COLO668 (cell line): ENCODE results near the gene GLS.
"Not testable (repeated sequence)": the region's sequence is repeated elsewhere in the genome, so short reads cannot be mapped to it uniquely, and the experiment has no call there.

Experiments used
- DNase-seq: peaks from one replicate; lab custom pipeline; 2025; ENCODE audit not compliant: unreplicated experiment; lab: John Stamatoyannopoulos, UW

GLS gene

GRCh38 chr2:190880378-190881083, at the start of gene GLS:
TSS of gene GLS (plus strand) at chr2:190880821. CDS start at chr2:190881085, 264 bp downstream.
- DNase-seq: peak; percentile 96

DNA sequence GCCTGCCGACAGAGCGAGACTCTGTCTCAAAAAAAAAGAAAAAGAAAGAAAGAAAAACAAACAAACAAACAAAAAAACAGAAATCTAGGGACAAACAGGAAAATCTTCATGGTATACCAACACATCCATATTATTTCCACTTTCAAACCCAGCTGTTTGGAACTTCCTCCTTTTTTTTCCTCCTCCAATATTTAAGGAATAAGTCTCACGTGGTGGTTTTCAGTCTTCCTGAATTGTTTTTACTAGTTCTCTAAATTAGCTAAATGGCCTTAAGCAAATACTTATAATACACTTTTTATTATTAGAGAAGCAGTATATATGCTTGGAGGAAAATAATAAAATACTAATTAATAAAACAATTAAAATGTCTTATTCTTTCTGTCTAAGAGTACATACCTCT, 48.7 kb upstream of the GLS start:
- DNase-seq: no peak

DNA sequence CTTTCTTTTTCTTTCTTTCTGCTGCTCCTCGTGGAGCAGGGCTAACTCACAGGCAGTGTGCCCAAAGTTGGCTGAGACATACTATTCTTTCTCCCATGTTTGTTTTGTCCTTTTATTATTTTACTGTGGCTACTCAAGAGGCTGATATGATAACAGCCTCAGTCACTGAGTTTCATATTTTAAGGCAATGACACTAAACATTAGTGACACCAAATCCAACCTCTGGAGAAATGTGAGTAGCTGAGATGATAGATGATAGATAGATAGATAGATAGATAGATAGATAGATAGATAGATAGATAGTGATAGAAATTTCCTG, 45.8 kb upstream of the GLS start:
- no peak for DNase-seq

DNA sequence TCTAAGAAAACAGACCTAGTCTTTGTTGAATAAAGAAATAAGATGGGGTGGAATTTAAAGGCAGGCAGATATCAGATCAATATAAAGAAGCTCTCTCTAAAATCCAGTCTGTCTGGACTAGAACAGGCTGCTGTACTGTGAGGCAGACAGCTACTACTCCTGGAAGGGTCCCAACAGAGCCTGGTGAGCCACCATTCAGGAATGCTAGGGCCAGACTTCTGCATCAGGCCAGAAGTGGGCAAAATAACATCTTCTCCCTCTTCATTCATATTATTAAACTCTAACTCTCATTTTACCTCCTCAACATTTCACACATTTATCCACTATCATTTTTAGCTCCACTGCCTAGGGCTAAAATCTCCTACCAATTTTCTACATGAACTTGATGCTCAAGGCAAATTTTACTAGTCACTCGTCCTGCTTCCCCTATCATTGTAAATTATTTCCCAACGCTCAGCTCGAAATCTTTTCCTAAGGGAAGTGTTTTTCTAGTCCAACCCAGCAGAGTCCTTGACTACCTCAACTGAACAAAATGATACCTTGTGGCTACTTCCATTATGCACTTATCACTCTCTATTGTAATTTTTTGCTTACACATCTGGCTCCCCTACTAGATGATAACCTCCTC, 45.2 kb upstream of the GLS start:
- no peak for DNase-seq

DNA sequence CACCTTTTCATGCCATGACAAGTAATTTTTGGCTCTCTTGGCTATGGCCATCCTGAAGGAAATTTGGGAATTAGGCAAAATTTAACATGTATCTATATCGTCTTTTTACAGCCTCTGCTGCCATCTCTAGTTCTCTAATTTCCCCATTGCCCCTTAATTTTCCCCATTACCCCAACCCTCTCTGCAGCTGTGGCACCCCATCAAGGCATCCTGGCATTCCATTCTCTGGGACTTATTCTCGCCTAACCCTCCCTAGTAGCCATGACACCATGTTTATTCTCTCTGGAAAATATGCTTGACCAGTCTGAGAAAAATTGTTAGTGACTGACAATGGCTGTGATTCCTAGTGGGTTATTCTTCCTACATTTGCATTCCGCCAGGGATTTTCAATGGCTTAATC, 43.9 kb upstream of the GLS start:
- DNase-seq: no peak

- no peak for DNase-seq
These were observed 43.2 kb upstream of the GLS start for GRCh38 chr2:190837420-190837819.

DNA sequence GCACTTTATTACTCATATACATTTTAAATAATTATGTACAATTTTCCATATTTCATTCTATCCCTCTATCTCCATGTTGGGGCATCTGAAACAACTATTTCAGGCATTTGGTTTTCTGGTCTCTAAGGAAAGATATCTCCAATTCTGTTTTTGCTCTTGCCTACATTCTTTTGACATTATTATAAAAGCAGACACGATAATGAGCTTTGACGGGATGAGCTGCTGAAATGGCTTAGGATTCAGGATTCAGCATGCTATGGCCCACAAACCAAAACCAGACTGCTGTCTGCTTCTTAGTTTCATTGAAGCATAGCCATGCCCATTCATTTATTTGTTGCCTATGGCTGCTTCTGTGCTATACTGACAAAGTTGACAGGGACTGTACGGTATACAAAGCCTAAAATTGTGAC, 42.7 kb upstream of the GLS start:
- no peak for DNase-seq

DNA sequence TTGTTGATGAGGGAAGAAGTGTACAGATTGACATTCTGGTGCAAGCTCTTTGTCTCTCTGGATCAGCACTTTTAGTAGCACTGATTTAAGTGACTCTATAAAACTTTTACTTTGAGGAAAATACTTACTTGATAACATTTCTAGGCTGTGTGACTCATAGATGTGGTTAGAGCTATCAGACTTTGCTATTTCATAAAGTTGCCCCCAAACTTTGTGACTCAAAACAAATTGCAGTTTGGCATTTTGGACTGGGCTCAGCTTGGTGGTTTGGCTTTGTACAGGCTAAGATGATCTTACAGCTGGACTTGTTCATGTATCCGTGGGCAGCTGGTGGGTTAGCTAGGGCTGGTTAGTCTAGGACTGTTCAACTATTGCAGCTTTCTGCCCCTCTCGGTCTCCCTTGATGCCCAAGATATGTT, 42.1 kb upstream of the GLS start:
- no peak for DNase-seq

DNA sequence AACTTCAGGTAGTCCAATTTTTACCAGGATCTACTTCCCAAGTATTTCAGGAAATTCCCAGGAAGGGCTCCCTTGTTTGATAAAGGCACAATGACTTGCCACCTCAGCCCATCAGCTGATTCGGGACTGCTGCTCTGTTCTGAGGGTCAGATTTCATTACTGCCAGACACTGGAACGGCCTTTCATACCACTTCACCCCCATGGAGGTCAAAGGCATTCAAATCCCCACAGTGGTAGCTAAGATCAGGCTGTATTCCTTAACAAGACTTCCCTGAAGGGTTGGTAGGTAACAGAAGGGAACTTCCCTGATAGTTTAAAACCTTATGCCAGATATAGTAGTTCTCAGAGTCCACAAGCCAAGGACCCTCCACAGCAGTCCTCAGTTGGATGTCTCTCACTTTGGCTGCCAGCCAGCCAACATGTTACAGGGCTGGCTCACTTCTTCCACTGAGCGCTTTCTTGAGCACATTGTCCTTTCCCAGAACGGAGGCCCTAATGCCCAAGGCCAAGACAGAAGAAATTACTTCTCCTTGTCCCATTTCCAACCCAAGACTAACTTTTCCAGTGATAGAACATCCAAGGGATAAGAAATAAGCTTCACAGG, 40.0 kb upstream of the GLS start:
- DNase-seq: no peak

DNA sequence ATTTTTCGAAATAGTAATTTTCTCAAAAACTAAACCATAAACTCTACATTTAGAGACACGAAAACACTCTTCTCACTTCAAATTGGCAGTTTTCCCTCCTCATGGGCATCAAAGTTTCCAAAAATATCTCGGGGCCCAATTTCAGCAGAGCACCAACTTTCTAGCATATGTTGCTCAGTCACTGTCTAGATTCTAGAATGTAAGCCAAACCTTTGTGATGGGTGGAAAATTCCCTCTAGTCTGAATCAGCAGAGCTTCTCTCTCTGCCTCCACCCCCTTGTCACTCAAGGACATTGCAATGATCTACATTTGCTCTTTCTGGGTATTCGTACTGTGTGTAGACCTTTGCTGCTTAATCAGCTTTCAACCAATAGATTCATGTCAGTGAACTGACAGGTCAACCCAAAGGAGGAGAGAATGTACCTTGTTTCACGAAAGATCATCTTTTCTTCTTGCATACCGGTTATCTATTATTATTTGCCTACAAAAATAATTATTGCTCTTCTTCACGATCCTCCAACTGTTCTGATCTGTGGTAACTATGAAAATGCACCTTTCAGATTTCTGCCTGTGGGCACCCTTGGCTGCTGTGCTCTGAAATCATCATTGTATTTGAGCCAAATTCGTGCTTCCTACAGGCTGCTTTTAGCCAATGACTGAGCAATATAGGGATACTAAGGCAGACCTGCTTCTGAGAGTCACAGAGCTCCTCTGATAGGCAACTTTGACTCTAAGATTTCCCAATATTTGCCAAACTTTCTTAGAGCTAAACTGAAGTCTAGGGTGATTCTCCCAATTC, 38.7 kb upstream of the GLS start:
- DNase-seq: no peak

GRCh38 chr2:190842606-190843104, 38.0 kb upstream of the GLS start:
- DNase-seq: no peak

DNA sequence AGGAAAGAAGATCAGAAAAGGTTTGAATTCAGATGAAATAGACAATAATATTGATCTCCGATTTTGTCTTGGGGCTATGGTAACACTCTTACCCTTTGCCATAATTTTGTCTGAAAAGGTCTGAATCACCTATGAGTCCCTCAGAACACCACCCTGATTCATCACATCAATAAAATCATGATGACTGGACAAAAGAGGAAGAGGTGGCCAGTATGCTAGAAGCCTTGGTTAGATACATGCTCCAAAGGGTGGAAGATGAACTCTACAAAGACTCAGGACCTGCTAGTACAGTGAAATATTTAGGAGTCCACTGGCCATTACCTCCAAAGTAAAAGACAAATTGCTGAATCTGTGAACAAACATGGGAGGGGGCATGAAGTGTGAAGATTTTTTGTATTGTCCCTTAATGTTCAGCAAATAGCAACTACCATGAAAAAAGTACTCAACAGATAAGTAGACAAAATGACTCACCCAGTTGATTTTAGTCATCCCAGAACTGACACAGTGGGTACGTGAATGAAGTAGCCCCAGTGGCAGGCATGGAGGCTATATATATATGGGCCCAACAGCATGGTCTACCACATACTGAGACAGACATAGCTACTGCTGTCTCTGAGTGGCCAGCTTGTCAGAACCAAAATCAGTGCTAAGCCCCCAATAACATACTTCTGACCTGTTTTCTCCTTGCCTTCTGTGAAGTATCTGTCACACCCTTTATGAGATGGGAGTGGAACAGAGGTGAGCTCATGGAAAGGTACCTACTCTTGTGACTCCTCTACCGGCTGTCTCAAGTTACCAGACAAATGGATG, 36.5 kb upstream of the GLS start:
- DNase-seq: no peak

DNA sequence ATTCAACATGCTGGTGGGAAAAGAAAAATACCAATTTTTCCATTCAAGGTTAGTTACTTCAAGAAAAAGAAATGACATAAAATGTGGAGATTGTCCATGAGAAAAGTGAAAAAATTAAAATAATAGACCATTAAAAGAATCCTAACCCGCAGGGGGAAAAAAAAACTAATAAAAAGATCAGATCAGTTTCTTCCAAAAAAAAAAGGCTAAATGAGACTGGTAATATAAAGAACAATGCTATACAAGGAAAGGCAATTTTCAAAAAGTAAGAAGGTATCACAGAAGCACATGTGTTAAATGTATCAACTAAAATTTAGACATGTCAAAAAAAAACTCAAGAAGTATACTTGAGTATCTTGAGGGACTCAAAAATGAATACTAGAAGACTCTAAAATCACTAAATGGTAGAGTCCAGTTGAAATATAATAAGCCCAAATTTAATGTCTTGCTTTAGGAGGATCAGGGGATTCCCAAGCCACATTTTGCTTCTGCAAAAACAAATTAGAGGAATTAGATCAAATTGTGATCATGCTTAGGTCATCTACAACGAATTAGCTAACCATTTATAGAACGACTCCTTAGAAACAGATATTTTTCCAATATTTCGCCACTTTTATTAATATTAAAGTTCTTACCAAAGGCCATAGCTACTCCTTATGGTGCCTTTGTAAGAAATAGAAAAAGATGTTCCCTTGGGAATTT, 35.8 kb upstream of the GLS start:
- DNase-seq: no peak

- no peak for DNase-seq
These were observed 33.9 kb upstream of the GLS start for GRCh38 chr2:190846746-190847145.

DNA sequence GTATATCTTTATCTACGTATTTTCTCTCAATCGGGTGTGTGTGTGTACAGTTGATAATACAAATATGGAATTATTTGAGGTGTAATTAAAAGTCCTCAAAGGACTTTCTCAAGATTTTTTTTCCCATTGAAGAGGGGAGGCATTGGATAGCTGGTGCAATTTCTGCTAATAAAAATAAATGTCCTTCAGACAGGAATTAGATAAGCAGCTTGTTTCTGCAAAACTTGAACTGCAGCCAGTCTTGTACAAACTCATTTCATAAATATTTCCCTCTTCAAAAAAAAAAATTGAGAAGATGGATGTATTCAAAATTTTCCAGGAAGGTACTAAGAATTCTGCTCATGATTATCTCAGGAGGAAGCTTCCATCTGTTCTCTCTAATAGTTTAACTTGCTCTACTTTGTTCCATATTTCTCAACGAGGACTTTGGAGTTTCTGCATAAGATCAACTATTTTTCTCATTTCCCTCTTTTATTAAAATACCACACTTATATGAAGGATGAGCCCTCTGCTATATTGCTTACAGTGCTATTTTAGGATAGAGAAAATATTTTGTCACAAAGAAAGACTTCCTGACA, 33.0 kb upstream of the GLS start:
- no peak for DNase-seq

DNA sequence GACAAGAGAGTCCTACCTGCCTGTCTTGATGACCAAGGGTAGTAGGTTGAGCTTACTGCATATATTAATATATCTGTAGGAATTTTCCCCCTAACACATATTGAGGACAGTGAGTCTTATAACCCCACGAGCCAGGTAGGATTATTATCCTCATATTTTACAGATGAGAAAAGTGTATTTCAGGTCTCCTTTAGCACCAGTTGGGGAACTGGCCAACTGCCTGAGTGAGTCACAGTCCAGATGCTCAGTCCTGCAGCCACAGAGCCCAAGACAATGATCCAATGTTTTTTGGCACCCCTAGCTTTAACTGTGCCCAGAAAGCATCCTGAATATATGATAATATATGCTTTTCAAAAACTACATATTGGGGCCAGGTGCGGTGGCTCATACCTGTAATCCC, 30.8 kb upstream of the GLS start:
- DNase-seq: no peak

- not testable (repeated sequence) for DNase-seq
These were observed 27.6 kb upstream of the GLS start for GRCh38 chr2:190853022-190853421.

- no peak for DNase-seq
These were observed 26.9 kb upstream of the GLS start for GRCh38 chr2:190853531-190854383.

- DNase-seq: no peak
These were observed 25.9 kb upstream of the GLS start for GRCh38 chr2:190854726-190855125.
